Measurements from ENCODE around the gene USP17L19. TPM values are rescaled to one million over a fixed set of nuclear protein-coding genes. Genes with fewer than 3 reads are reported as not detected.
"Not testable (repeated sequence)": the region's sequence is repeated elsewhere in the genome, so short reads cannot be mapped to it uniquely, and the experiment has no call there.

USP17L19 gene, protein sequence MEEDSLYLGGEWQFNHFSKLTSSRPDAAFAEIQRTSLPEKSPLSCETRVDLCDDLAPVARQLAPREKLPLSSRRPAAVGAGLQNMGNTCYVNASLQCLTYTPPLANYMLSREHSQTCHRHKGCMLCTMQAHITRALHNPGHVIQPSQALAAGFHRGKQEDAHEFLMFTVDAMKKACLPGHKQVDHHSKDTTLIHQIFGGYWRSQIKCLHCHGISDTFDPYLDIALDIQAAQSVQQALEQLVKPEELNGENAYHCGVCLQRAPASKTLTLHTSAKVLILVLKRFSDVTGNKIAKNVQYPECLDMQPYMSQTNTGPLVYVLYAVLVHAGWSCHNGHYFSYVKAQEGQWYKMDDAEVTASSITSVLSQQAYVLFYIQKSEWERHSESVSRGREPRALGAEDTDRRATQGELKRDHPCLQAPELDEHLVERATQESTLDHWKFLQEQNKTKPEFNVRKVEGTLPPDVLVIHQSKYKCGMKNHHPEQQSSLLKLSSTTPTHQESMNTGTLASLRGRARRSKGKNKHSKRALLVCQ
- polyA plus RNA-seq (2013, experiment 1 of 2) = not detected
- not detected for polyA plus RNA-seq (2013, experiment 2 of 2)

DNA sequence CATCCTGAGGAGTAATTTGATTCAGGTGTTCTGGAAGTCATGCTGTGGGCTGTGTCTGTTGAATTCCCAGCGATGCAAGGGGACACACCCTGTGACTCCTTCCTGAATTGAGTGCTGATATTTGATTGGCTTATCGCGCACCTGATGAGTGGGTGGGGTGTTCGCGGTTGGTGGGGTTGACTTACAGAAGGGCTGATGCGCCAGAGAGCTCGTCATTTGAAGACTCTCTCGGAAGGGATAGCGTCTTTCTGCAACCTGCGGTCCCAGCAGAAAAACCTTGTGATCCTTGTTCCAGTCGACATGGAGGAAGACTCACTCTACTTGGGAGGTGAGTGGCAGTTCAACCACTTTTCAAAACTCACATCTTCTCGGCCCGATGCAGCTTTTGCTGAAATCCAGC, at the start of gene USP17L19:
Gene USP17L19 (plus strand): TSS at position 301 of the 400 bp plus-strand sequence. CDS start 0 bp downstream, at position 301.
- not testable (repeated sequence) for H3K4me1 ChIP-seq (ENCODE audit: control insufficient read depth, insufficient read depth, low read length, poor library complexity, severe bottlenecking); H3K36me3 ChIP-seq (ENCODE audit: control insufficient read depth, insufficient read depth, low read length); H3K27ac ChIP-seq (ENCODE audit: low read depth, low read length, severe bottlenecking); H3K4me3 ChIP-seq (ENCODE audit: extremely low read depth, insufficient read depth, low read length, poor library complexity, severe bottlenecking); H3K9me3 ChIP-seq (ENCODE audit: control insufficient read depth, low read length)
- WGBS, 2 experiments (ENCODE audit: insufficient coverage in 2 of 2) = no CpG with 5 or more reads among the region's 13 CpGs

DNA sequence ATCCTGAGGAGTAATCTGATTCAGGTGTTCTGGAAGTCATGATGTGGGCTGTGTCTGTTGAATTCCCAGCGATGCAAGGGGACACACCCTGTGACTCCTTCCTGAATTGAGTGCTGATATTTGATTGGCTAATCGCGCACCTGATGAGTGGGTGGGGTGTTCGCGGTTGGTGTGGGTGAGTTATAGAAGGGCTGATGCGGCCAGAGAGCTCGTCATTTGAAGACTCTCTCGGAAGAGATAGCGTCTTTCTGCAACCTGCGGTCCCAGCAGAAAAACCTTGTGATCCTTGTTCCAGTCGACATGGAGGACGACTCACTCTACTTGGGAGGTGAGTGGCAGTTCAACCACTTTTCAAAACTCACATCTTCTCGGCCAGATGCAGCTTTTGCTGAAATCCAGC, 42.8 kb upstream of the USP17L19 start, which contains the start of gene USP17L10:
Gene USP17L10 (plus strand): TSS at position 301 of the 400 bp plus-strand sequence. CDS start 0 bp downstream, at position 301.
- H3K4me3 ChIP-seq (ENCODE audit: extremely low read depth, insufficient read depth, low read length, poor library complexity, severe bottlenecking); H3K27ac ChIP-seq (ENCODE audit: low read depth, low read length, severe bottlenecking); H3K4me1 ChIP-seq (ENCODE audit: control insufficient read depth, insufficient read depth, low read length, poor library complexity, severe bottlenecking); H3K9me3 ChIP-seq (ENCODE audit: control insufficient read depth, low read length); H3K36me3 ChIP-seq (ENCODE audit: control insufficient read depth, insufficient read depth, low read length): not testable (repeated sequence)
- no CpG with 5 or more reads among the region's 13 CpGs for WGBS, 2 experiments (ENCODE audit: insufficient coverage in 2 of 2)

DNA sequence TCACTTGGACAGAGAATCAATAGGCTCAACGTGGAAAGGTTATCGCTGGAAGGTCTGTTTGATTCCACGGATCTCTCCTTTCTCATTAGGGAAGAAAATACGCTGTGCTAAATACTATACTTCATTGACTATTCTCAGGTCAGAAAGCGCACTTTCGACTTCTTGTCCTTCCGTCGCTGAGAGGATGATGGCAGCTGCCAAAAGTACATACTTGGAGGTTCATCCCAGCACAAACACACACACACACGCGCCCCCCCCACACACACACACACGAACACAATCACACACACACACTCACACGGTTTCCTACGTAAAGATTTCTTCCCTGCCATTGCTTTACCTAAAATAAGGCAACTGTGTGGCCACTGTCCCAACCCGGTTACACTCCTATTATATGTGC, 38.5 kb upstream of the USP17L19 start:
- H3K36me3 ChIP-seq (ENCODE audit: control insufficient read depth, insufficient read depth, low read length); H3K9me3 ChIP-seq (ENCODE audit: control insufficient read depth, low read length); H3K4me1 ChIP-seq (ENCODE audit: control insufficient read depth, insufficient read depth, low read length, poor library complexity, severe bottlenecking); H3K4me3 ChIP-seq (ENCODE audit: extremely low read depth, insufficient read depth, low read length, poor library complexity, severe bottlenecking); H3K27ac ChIP-seq (ENCODE audit: low read depth, low read length, severe bottlenecking): not testable (repeated sequence)
- 84% methylated on average over 4 of the region's 14 CpGs; no CpG with 5 or more reads in 1 of the 2 experiments for WGBS, 2 experiments (ENCODE audit: insufficient coverage in 2 of 2)

DNA sequence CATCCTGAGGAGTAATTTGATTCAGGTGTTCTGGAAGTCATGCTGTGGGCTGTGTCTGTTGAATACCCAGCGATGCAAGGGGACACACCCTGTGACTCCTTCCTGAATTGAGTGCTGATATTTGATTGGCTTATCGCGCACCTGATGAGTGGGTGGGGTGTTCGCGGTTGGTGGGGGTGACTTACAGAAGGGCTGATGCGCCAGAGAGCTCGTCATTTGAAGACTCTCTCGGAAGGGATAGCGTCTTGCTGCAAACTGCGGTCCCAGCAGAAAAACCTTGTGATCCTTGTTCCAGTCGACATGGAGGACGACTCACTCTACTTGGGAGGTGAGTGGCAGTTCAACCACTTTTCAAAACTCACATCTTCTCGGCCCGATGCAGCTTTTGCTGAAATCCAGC, 38.1 kb upstream of the USP17L19 start, which contains the start of gene USP17L11:
Gene USP17L11 (plus strand): TSS at position 301 of the 400 bp plus-strand sequence. CDS start 0 bp downstream, at position 301.
- not testable (repeated sequence) for H3K36me3 ChIP-seq (ENCODE audit: control insufficient read depth, insufficient read depth, low read length); H3K27ac ChIP-seq (ENCODE audit: low read depth, low read length, severe bottlenecking); H3K4me1 ChIP-seq (ENCODE audit: control insufficient read depth, insufficient read depth, low read length, poor library complexity, severe bottlenecking); H3K9me3 ChIP-seq (ENCODE audit: control insufficient read depth, low read length); H3K4me3 ChIP-seq (ENCODE audit: extremely low read depth, insufficient read depth, low read length, poor library complexity, severe bottlenecking)
- no CpG with 5 or more reads among the region's 14 CpGs for WGBS, 2 experiments (ENCODE audit: insufficient coverage in 2 of 2)

DNA sequence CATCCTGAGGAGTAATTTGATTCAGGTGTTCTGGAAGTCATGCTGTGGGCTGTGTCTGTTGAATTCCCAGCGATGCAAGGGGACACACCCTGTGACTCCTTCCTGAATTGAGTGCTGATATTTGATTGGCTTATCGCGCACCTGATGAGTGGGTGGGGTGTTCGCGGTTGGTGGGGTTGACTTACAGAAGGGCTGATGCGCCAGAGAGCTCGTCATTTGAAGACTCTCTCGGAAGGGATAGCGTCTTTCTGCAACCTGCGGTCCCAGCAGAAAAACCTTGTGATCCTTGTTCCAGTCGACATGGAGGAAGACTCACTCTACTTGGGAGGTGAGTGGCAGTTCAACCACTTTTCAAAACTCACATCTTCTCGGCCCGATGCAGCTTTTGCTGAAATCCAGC, 33.3 kb upstream of the USP17L19 start, which contains the start of gene USP17L12:
Gene USP17L12 (plus strand): TSS at position 301 of the 400 bp plus-strand sequence. CDS start 0 bp downstream, at position 301.
- H3K9me3 ChIP-seq (ENCODE audit: control insufficient read depth, low read length); H3K36me3 ChIP-seq (ENCODE audit: control insufficient read depth, insufficient read depth, low read length); H3K4me1 ChIP-seq (ENCODE audit: control insufficient read depth, insufficient read depth, low read length, poor library complexity, severe bottlenecking); H3K4me3 ChIP-seq (ENCODE audit: extremely low read depth, insufficient read depth, low read length, poor library complexity, severe bottlenecking); H3K27ac ChIP-seq (ENCODE audit: low read depth, low read length, severe bottlenecking): not testable (repeated sequence)
- no CpG with 5 or more reads among the region's 13 CpGs for WGBS, 2 experiments (ENCODE audit: insufficient coverage in 2 of 2)

DNA sequence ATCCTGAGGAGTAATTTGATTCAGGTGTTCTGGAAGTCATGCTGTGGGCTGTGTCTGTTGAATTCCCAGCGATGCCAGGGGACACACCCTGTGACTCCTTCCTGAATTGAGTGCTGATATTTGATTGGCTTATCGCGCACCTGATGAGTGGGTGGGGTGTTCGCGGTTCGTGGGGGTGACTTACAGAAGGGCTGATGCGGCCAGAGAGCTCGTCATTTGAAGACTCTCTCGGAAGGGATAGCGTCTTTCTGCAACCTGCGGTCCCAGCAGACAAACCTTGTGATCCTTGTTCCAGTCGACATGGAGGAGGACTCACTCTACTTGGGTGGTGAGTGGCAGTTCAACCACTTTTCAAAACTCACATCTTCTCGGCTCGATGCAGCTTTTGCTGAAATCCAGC, 28.6 kb upstream of the USP17L19 start, which contains the start of gene USP17L13:
Gene USP17L13 (plus strand): TSS at position 301 of the 400 bp plus-strand sequence. CDS start 0 bp downstream, at position 301.
- H3K4me1 ChIP-seq (ENCODE audit: control insufficient read depth, insufficient read depth, low read length, poor library complexity, severe bottlenecking); H3K4me3 ChIP-seq (ENCODE audit: extremely low read depth, insufficient read depth, low read length, poor library complexity, severe bottlenecking); H3K36me3 ChIP-seq (ENCODE audit: control insufficient read depth, insufficient read depth, low read length); H3K27ac ChIP-seq (ENCODE audit: low read depth, low read length, severe bottlenecking); H3K9me3 ChIP-seq (ENCODE audit: control insufficient read depth, low read length): not testable (repeated sequence)
- WGBS, 2 experiments (ENCODE audit: insufficient coverage in 2 of 2) = no CpG with 5 or more reads among the region's 14 CpGs

DNA sequence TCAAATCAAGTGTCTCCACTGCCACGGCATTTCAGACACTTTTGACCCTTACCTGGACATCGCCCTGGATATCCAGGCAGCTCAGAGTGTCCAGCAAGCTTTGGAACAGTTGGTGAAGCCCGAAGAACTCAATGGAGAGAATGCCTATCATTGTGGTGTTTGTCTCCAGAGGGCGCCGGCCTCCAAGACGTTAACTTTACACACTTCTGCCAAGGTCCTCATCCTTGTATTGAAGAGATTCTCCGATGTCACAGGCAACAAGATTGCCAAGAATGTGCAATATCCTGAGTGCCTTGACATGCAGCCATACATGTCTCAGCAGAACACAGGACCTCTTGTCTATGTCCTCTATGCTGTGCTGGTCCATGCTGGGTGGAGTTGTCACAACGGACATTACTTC, 22.9 kb upstream of the USP17L19 start:
- H3K27ac ChIP-seq (ENCODE audit: low read depth, low read length, severe bottlenecking); H3K36me3 ChIP-seq (ENCODE audit: control insufficient read depth, insufficient read depth, low read length); H3K4me1 ChIP-seq (ENCODE audit: control insufficient read depth, insufficient read depth, low read length, poor library complexity, severe bottlenecking); H3K4me3 ChIP-seq (ENCODE audit: extremely low read depth, insufficient read depth, low read length, poor library complexity, severe bottlenecking); H3K9me3 ChIP-seq (ENCODE audit: control insufficient read depth, low read length): not testable (repeated sequence)
- WGBS, 2 experiments (ENCODE audit: insufficient coverage in 2 of 2) = no CpG with 5 or more reads among the region's 8 CpGs

DNA sequence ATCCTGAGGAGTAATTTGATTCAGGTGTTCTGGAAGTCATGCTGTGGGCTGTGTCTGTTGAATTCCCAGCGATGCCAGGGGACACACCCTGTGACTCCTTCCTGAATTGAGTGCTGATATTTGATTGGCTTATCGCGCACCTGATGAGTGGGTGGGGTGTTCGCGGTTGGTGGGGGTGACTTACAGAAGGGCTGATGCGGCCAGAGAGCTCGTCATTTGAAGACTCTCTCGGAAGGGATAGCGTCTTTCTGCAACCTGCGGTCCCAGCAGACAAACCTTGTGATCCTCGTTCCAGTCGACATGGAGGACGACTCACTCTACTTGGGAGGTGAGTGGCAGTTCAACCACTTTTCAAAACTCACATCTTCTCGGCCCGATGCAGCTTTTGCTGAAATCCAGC, 19.1 kb upstream of the USP17L19 start, which contains the start of gene USP17L15:
Gene USP17L15 (plus strand): TSS at position 301 of the 400 bp plus-strand sequence. CDS start 0 bp downstream, at position 301.
- no CpG with 5 or more reads among the region's 15 CpGs for WGBS, 2 experiments (ENCODE audit: insufficient coverage in 2 of 2)
- H3K27ac ChIP-seq (ENCODE audit: low read depth, low read length, severe bottlenecking); H3K36me3 ChIP-seq (ENCODE audit: control insufficient read depth, insufficient read depth, low read length); H3K4me1 ChIP-seq (ENCODE audit: control insufficient read depth, insufficient read depth, low read length, poor library complexity, severe bottlenecking); H3K9me3 ChIP-seq (ENCODE audit: control insufficient read depth, low read length); H3K4me3 ChIP-seq (ENCODE audit: extremely low read depth, insufficient read depth, low read length, poor library complexity, severe bottlenecking): not testable (repeated sequence)

DNA sequence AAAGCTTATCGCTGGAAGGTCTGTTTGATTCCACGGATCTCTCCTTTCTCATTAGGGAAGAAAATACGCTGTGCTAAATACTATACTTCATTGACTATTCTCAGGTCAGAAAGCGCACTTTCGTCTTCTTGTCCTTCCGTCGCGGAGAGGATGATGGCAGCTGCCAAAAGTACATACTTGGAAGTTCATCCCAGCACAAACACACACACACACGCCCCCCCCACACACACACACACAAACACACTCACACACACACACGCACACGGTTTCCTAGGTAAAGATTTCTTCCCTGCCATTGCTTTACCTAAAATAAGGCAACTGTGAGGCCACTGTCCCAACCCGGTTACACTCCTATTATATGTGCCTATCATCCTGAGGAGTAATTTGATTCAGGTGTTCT, 14.7 kb upstream of the USP17L19 start:
- H3K4me3 ChIP-seq (ENCODE audit: extremely low read depth, insufficient read depth, low read length, poor library complexity, severe bottlenecking); H3K36me3 ChIP-seq (ENCODE audit: control insufficient read depth, insufficient read depth, low read length); H3K4me1 ChIP-seq (ENCODE audit: control insufficient read depth, insufficient read depth, low read length, poor library complexity, severe bottlenecking); H3K27ac ChIP-seq (ENCODE audit: low read depth, low read length, severe bottlenecking); H3K9me3 ChIP-seq (ENCODE audit: control insufficient read depth, low read length): not testable (repeated sequence)
- no CpG with 5 or more reads among the region's 12 CpGs for WGBS, 2 experiments (ENCODE audit: insufficient coverage in 2 of 2)

DNA sequence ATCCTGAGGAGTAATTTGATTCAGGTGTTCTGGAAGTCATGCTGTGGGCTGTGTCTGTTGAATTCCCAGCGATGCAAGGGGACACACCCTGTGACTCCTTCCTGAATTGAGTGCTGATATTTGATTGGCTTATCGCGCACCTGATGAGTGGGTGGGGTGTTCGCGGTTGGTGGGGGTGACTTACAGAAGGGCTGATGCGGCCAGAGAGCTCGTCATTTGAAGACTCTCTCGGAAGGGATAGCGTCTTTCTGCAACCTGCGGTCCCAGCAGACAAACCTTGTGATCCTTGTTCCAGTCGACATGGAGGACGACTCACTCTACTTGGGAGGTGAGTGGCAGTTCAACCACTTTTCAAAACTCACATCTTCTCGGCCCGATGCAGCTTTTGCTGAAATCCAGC, 9.6 kb upstream of the USP17L19 start, which contains the start of gene USP17L17:
Gene USP17L17 (plus strand): TSS at position 301 of the 400 bp plus-strand sequence. CDS start 0 bp downstream, at position 301.
- WGBS, 2 experiments (ENCODE audit: insufficient coverage in 2 of 2) = no CpG with 5 or more reads among the region's 14 CpGs
- not testable (repeated sequence) for H3K9me3 ChIP-seq (ENCODE audit: control insufficient read depth, low read length); H3K4me3 ChIP-seq (ENCODE audit: extremely low read depth, insufficient read depth, low read length, poor library complexity, severe bottlenecking); H3K27ac ChIP-seq (ENCODE audit: low read depth, low read length, severe bottlenecking); H3K4me1 ChIP-seq (ENCODE audit: control insufficient read depth, insufficient read depth, low read length, poor library complexity, severe bottlenecking); H3K36me3 ChIP-seq (ENCODE audit: control insufficient read depth, insufficient read depth, low read length)
